Lower lobe of right lung (tissue), 2 donors: Measurements from ENCODE around the gene TIMP3. TPM values are rescaled to one million over a fixed set of nuclear protein-coding genes. Genes with fewer than 3 reads are reported as not detected.

ENCODE experiments used
- ATAC-seq, 2 donors: fragments of 200-7000 bp; cut with Tn5 transposase; one replicate each; pipeline ENCODE4 v1.9.1; 2020 to 2022; ENCODE audit warnings: mild to moderate bottlenecking in 2 of 2, moderate library complexity in 2 of 2
- DNase-seq: peaks from one replicate; pipeline ENCODE4 v3.0.0-alpha.2; 2020
- H3K27ac ChIP-seq: fragments of 200-600 bp; one replicate; pipeline ENCODE4 v1.8.0; 2022
- H3K27me3 ChIP-seq: fragments of 200-600 bp; one replicate; pipeline ENCODE4 v1.8.0; 2022; ENCODE audit warnings: low read depth
- H3K36me3 ChIP-seq: fragments of 200-600 bp; one replicate; pipeline ENCODE4 v1.8.0; 2022; ENCODE audit warnings: mild to moderate bottlenecking
- H3K4me1 ChIP-seq: fragments of 200-600 bp; one replicate; pipeline ENCODE4 v1.8.0; 2022
- H3K4me3 ChIP-seq: fragments of 200-600 bp; one replicate; pipeline ENCODE4 v1.8.0; 2022; ENCODE audit warnings: mild to moderate bottlenecking
- H3K9me3 ChIP-seq: fragments of 200-600 bp; one replicate; pipeline ENCODE4 v1.8.0; 2022
- intact Hi-C: fragments of 100-400 bp; cut with DNase I; formaldehyde crosslinking; loops from one replicate; pipeline ENCODE4 v1.11.0; 2022
- total RNA-seq: library from RNA; stranded (reverse); fragmentation: NEBNext Ultra II Directional; extraction: Animal tissue kit (Norgen Biotek cat#: 25700); gene quantifications from one replicate; pipeline ENCODE4 v1.2.1, GENCODE V29; 2021
- TF ChIP-seq, protein P1 (sequence below): fragments of 200-600 bp; IDR thresholded peaks from one replicate; pipeline ENCODE4 v1.8.0; 2022; ENCODE audit warnings: antibody characterized with exemption, mild to moderate bottlenecking
- donor health status: DM: no; HTN: yes; CAD: no; lungs with severe emphysema.

TIMP3 gene
- total RNA-seq, 1 donor from 2014 or later, result 390 TPM

DNA sequence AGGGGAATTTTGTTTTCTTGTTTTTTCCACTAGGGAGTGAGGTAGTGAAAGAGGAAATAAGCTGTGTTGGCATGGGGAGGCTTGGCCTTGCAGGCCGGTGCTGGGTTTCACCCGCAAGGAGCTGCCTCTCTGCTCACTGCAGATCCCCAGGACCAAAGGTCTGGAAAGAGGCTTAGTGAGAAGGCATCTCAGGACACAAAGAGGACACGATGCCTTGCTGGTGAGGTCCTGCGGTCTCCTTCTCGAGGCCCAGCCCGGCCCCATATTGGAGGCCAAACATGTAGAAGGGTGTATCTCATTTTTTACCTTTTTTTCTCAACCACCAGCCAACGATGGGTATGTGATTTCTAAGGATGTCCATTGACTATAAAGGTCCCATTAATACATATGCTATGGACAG lies 17.6 kb downstream of the TIMP3 start:
- Histone ChIP-seq H3K4me1 (peaks cover 93% of the 10 kb centered on the region), H3K27me3 (no peaks in the 10 kb centered on the region), H3K9me3 (no peaks in the 10 kb centered on the region), H3K36me3 (peaks cover 35% of the 10 kb centered on the region), H3K4me3 (no peak overlapping the region), H3K27ac (peak overlapping the region; percentile 15)
- intact Hi-C loops, result no loop called here
- DNase-seq, result no peak
- TF ChIP-seq, protein P1, sequence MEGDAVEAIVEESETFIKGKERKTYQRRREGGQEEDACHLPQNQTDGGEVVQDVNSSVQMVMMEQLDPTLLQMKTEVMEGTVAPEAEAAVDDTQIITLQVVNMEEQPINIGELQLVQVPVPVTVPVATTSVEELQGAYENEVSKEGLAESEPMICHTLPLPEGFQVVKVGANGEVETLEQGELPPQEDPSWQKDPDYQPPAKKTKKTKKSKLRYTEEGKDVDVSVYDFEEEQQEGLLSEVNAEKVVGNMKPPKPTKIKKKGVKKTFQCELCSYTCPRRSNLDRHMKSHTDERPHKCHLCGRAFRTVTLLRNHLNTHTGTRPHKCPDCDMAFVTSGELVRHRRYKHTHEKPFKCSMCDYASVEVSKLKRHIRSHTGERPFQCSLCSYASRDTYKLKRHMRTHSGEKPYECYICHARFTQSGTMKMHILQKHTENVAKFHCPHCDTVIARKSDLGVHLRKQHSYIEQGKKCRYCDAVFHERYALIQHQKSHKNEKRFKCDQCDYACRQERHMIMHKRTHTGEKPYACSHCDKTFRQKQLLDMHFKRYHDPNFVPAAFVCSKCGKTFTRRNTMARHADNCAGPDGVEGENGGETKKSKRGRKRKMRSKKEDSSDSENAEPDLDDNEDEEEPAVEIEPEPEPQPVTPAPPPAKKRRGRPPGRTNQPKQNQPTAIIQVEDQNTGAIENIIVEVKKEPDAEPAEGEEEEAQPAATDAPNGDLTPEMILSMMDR, result no peak
- ATAC-seq, result no peak

DNA sequence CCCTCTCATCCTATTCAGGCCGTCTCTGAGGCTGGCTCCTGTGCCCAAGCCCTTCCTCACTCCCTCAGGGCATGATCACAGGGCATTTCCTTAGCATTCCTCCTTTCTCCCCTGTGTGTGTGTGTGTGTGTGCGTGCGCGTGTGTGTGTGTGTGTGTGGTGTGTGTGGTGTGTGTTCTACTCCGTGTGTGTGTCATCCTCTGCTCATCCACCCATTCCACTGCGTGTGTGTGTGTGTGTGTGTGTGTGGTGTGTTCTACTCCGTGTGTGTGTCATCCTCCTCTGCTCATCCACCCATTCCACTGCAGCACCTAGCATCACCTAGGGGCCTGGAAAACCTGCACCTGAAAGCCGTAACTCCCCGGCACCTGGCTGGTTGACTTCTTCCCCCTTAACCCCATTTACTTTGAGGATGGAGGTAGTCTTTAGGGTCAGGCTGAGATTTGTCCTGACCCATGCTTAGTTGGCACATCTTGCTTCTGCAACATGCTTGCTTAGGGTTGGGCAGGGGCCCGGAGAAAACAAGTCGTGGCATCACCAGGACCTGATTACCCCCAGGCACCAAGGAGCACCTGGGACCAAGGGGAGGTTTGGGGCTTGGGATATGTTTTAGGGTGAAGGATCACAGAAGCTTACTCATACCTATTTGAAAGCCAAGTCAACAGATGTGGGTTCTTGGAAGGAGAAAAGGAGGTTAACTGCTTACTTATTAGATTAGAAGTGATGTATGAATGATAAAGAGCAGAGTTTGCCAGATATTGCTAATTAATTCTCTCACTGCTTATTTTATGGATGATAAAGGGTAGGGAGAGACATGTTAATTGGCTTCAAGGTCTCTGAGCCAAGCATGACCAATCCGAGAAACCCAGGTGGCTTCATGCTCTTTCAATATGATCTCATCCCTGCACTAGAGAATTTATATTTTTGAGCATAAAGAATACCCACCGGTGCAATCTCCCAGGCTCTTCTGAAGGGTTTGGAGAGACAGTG lies 18.9 kb downstream of the TIMP3 start:
- no peak for ATAC-seq
- no peak overlapping the region for H3K4me3 ChIP-seq
- no peaks in the 10 kb centered on the region for H3K27me3 ChIP-seq
- peaks cover 40% of the 10 kb centered on the region for H3K36me3 ChIP-seq
- H3K27ac ChIP-seq, result no peak overlapping the region
- H3K9me3 ChIP-seq, result no peaks in the 10 kb centered on the region
- peaks cover 93% of the 10 kb centered on the region for H3K4me1 ChIP-seq
- intact Hi-C loops, result no loop called here
- TF ChIP-seq, protein P1, result no peak
- DNase-seq, result no peak

DNA sequence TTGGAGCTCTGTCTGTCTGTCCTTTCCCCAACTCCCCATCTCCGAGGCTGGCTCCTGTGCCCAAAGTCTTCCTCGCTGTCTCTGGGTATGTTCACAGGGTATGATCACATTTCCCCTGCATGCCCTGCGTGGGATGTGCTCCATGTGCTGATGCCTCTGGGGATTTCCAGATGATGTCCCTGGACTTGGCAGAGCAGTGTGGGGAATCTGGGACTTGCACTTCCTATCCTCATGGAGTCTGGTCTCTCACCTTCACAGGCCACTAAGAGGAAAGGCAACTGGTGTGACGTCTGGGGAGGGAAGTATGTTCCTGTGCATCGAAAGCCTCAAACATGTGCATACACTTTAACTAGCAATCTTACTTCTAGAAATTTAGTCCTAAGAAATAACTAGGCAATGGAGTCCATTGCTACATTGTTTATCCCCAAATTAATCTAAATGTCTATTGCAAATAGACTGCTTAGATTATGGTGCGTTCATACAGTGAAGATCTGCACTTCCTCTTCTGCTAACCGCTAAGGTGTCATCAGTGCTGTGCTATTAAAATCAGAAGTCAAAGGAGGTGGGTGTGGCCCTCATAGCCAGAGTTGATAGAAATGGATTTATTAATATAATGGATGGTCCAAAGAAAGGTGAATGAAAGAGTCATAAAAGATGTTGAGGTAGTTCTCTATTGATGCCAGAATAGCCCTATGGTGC lies 20.8 kb downstream of the TIMP3 start:
- no peak for DNase-seq

DNA sequence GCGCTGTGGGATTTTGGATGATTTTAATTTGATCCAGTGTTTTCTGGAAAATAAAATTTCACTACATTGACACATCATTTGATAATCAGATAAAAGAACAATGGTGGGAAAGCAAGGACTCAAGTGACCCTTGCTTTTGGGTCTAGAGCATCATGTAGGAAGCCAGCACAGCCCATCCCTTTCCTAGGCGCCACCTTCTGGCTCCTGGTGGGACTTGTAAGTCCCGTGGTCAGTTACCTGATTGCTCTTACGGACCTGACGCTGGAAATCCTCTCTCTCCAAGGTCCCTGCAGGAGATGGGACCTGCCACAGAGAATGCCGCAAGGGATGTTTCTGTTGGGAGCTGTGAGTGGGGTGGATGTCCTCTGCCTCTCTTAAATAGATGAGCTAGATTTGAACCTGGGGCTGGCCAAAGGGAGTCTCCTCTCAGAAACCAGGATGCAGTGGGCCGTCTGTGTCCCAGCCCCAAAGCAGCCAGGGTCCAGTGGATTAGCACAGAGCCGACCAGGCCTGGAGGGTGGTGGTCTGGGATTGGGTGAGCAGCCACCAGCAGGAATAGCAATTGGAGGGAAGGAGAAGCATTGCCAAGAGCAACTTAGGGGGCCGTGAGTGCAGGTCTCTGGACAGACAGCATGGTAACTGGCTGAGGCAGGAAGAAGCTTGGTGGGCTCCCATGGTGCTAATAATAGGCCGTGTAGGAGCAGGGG lies 21.7 kb downstream of the TIMP3 start:
- peaks cover 93% of the 10 kb centered on the region for H3K4me1 ChIP-seq
- no peak for ATAC-seq
- intact Hi-C loops, result no loop called here
- H3K27ac ChIP-seq, result no peak overlapping the region
- H3K27me3 ChIP-seq, result no peaks in the 10 kb centered on the region
- DNase-seq, result no peak
- H3K4me3 ChIP-seq, result no peak overlapping the region
- TF ChIP-seq, protein P1, result peak; percentile 32
- H3K9me3 ChIP-seq, result no peaks in the 10 kb centered on the region
- peaks cover 36% of the 10 kb centered on the region for H3K36me3 ChIP-seq

More for the DNA sequence above, 20.8 kb downstream of the TIMP3 start:
- Histone ChIP-seq H3K4me3 (no peak overlapping the region), H3K27me3 (no peaks in the 10 kb centered on the region), H3K9me3 (no peaks in the 10 kb centered on the region), H3K36me3 (peaks cover 39% of the 10 kb centered on the region), H3K4me1 (peaks cover 93% of the 10 kb centered on the region), H3K27ac (no peak overlapping the region)
- TF ChIP-seq, protein P1, result no peak
- no peak for ATAC-seq
- intact Hi-C loops, result no loop called here
